Activated T-helper 17 cell treated with anti-CD3 and anti-CD28 coated beads, Interleukin-2, amount 50 U/mL, for 72 hours (primary cell): ENCODE results near the gene MTREX. TPM values are rescaled to one million over a fixed set of nuclear protein-coding genes. Genes with fewer than 3 reads are reported as not detected.

Experiments used
- ATAC-seq: fragments of 150-1000 bp; cut with Tn5 transposase; replicated peaks from 2 replicates; pipeline ENCODE4 v1.10.0; 2021; ENCODE audit warnings: mild to moderate bottlenecking, moderate library complexity
- H3K27ac Mint-ChIP-seq: one replicate; pipeline ENCODE4 v1.8.0; 2022; ENCODE audit warnings: mixed read lengths
- H3K27me3 Mint-ChIP-seq: one replicate; pipeline ENCODE4 v1.8.0; 2022; ENCODE audit warnings: mixed read lengths
- H3K36me3 Mint-ChIP-seq: one replicate; pipeline ENCODE4 v1.8.0; 2022; ENCODE audit warnings: low read depth, mild to moderate bottlenecking, mixed read lengths
- H3K4me1 Mint-ChIP-seq: one replicate; pipeline ENCODE4 v1.8.0; 2022; ENCODE audit warnings: mixed read lengths
- H3K4me3 Mint-ChIP-seq: one replicate; pipeline ENCODE4 v1.8.0; 2022; ENCODE audit warnings: mild to moderate bottlenecking, mixed read lengths
- H3K9me3 Mint-ChIP-seq: one replicate; pipeline ENCODE4 v1.8.0; 2022; ENCODE audit warnings: mixed read lengths
- total RNA-seq, 2 donors: library from RNA; stranded (reverse); gene quantifications; one replicate each; pipeline ENCODE4 v1.2.3, GENCODE V29; 2022

Gene MTREX
- total RNA-seq: 10 to 100 TPM; 74.1 to 88.5 TPM

- ATAC-seq: peak; percentile 97
- H3K36me3 Mint-ChIP-seq: peaks cover 23% of the 10 kb centered on the region
- no peak within 1 kb of the TSS for H3K4me3 Mint-ChIP-seq
- H3K27ac Mint-ChIP-seq: no peak within 1 kb of the TSS
- H3K9me3 Mint-ChIP-seq: no peaks in the 10 kb centered on the region
- peaks cover 12% of the 10 kb centered on the region for H3K4me1 Mint-ChIP-seq
- H3K27me3 Mint-ChIP-seq: no peaks in the 10 kb centered on the region
Observed at GRCh38 chr5:55307383-55308253, at the start of gene MTREX, which contains the start of gene DHX29. Gene MTREX (plus strand): TSS chr5:55307989. CDS start chr5:55308014, 25 bp downstream. Gene DHX29 (minus strand): TSS chr5:55307694. CDS start chr5:55307573, 121 bp downstream.

- no peak for ATAC-seq
Observed at GRCh38 chr5:55258339-55258738, 49.5 kb upstream of the MTREX start.

GRCh38 chr5:55276771-55277170 lies 31.0 kb upstream of the MTREX start:
- no peaks in the 10 kb centered on the region for H3K4me1 Mint-ChIP-seq
- H3K27ac Mint-ChIP-seq: no peak overlapping the region
- ATAC-seq: no peak
- no peaks in the 10 kb centered on the region for H3K27me3 Mint-ChIP-seq
- peaks cover 98% of the 10 kb centered on the region for H3K36me3 Mint-ChIP-seq
- H3K4me3 Mint-ChIP-seq: no peak overlapping the region
- no peaks in the 10 kb centered on the region for H3K9me3 Mint-ChIP-seq

More at GRCh38 chr5:55258339-55258738, 49.5 kb upstream of the MTREX start:
- H3K27ac Mint-ChIP-seq: no peak overlapping the region
- H3K4me1 Mint-ChIP-seq: no peaks in the 10 kb centered on the region
- H3K36me3 Mint-ChIP-seq: peaks cover 87% of the 10 kb centered on the region
- H3K4me3 Mint-ChIP-seq: no peak overlapping the region
- H3K27me3 Mint-ChIP-seq: no peaks in the 10 kb centered on the region
- H3K9me3 Mint-ChIP-seq: no peaks in the 10 kb centered on the region

- no peak overlapping the region for H3K4me3 Mint-ChIP-seq
- ATAC-seq: no peak
- no peaks in the 10 kb centered on the region for H3K4me1 Mint-ChIP-seq
- peaks cover 97% of the 10 kb centered on the region for H3K36me3 Mint-ChIP-seq
- H3K27ac Mint-ChIP-seq: peak overlapping the region; percentile 46
- no peaks in the 10 kb centered on the region for H3K9me3 Mint-ChIP-seq
- no peaks in the 10 kb centered on the region for H3K27me3 Mint-ChIP-seq
Observed at GRCh38 chr5:55278778-55279177, 29.0 kb upstream of the MTREX start.

GRCh38 chr5:55286411-55286933 lies 21.3 kb upstream of the MTREX start:
- ATAC-seq: no peak
- no peaks in the 10 kb centered on the region for H3K27me3 Mint-ChIP-seq
- H3K27ac Mint-ChIP-seq: no peak overlapping the region
- H3K4me1 Mint-ChIP-seq: no peaks in the 10 kb centered on the region
- H3K4me3 Mint-ChIP-seq: no peak overlapping the region
- H3K9me3 Mint-ChIP-seq: no peaks in the 10 kb centered on the region
- peaks cover 89% of the 10 kb centered on the region for H3K36me3 Mint-ChIP-seq

- Mint-ChIP-seq H3K27me3 (no peaks in the 10 kb centered on the region), H3K4me3 (no peak overlapping the region), H3K27ac (no peak overlapping the region), H3K4me1 (no peaks in the 10 kb centered on the region), H3K36me3 (peaks cover 90% of the 10 kb centered on the region), H3K9me3 (no peaks in the 10 kb centered on the region)
- no peak for ATAC-seq
Observed at GRCh38 chr5:55289808-55290207, 18.0 kb upstream of the MTREX start.

GRCh38 chr5:55290991-55291390 lies 16.8 kb upstream of the MTREX start:
- Mint-ChIP-seq H3K4me1 (no peaks in the 10 kb centered on the region), H3K27me3 (no peaks in the 10 kb centered on the region), H3K27ac (no peak overlapping the region), H3K36me3 (peaks cover 90% of the 10 kb centered on the region), H3K4me3 (no peak overlapping the region), H3K9me3 (no peaks in the 10 kb centered on the region)
- no peak for ATAC-seq

GRCh38 chr5:55294935-55295334 lies 12.9 kb upstream of the MTREX start:
- no peaks in the 10 kb centered on the region for H3K9me3 Mint-ChIP-seq
- H3K4me3 Mint-ChIP-seq: no peak overlapping the region
- H3K27ac Mint-ChIP-seq: no peak overlapping the region
- no peaks in the 10 kb centered on the region for H3K4me1 Mint-ChIP-seq
- ATAC-seq: no peak
- no peaks in the 10 kb centered on the region for H3K27me3 Mint-ChIP-seq
- peaks cover 87% of the 10 kb centered on the region for H3K36me3 Mint-ChIP-seq

GRCh38 chr5:55300890-55301289 lies 6.9 kb upstream of the MTREX start:
- Mint-ChIP-seq H3K27ac (no peak overlapping the region), H3K27me3 (no peaks in the 10 kb centered on the region), H3K36me3 (peaks cover 44% of the 10 kb centered on the region), H3K9me3 (no peaks in the 10 kb centered on the region), H3K4me3 (no peak overlapping the region), H3K4me1 (peaks cover 4% of the 10 kb centered on the region)
- no peak for ATAC-seq

GRCh38 chr5:55303238-55303690 lies 4.5 kb upstream of the MTREX start:
- H3K36me3 Mint-ChIP-seq: peaks cover 20% of the 10 kb centered on the region
- no peak for ATAC-seq
- no peak overlapping the region for H3K27ac Mint-ChIP-seq
- H3K9me3 Mint-ChIP-seq: no peaks in the 10 kb centered on the region
- H3K4me1 Mint-ChIP-seq: peaks cover 4% of the 10 kb centered on the region
- H3K27me3 Mint-ChIP-seq: no peaks in the 10 kb centered on the region
- no peak overlapping the region for H3K4me3 Mint-ChIP-seq

GRCh38 chr5:55304584-55304983 lies 3.2 kb upstream of the MTREX start:
- ATAC-seq: no peak
- H3K4me1 Mint-ChIP-seq: peaks cover 4% of the 10 kb centered on the region
- no peaks in the 10 kb centered on the region for H3K27me3 Mint-ChIP-seq
- H3K4me3 Mint-ChIP-seq: no peak overlapping the region
- H3K9me3 Mint-ChIP-seq: no peaks in the 10 kb centered on the region
- H3K36me3 Mint-ChIP-seq: peaks cover 15% of the 10 kb centered on the region
- no peak overlapping the region for H3K27ac Mint-ChIP-seq

- H3K9me3 Mint-ChIP-seq: no peaks in the 10 kb centered on the region
Observed at GRCh38 chr5:55305345-55305744, 2.4 kb upstream of the MTREX start.

GRCh38 chr5:55306641-55307382 lies 977 bp upstream of the MTREX start:
- H3K27me3 Mint-ChIP-seq: no peaks in the 10 kb centered on the region
- no peak for ATAC-seq
- peaks cover 10% of the 10 kb centered on the region for H3K4me1 Mint-ChIP-seq
- H3K36me3 Mint-ChIP-seq: peaks cover 26% of the 10 kb centered on the region
- H3K4me3 Mint-ChIP-seq: no peak overlapping the region
- no peak overlapping the region for H3K27ac Mint-ChIP-seq
- H3K9me3 Mint-ChIP-seq: no peaks in the 10 kb centered on the region

More at GRCh38 chr5:55305345-55305744, 2.4 kb upstream of the MTREX start:
- H3K27ac Mint-ChIP-seq: no peak overlapping the region
- H3K27me3 Mint-ChIP-seq: no peaks in the 10 kb centered on the region
- peaks cover 18% of the 10 kb centered on the region for H3K36me3 Mint-ChIP-seq
- H3K4me1 Mint-ChIP-seq: peaks cover 4% of the 10 kb centered on the region
- H3K4me3 Mint-ChIP-seq: no peak overlapping the region
- no peak for ATAC-seq

- Mint-ChIP-seq H3K36me3 (peaks cover 21% of the 10 kb centered on the region), H3K4me3 (no peak overlapping the region), H3K4me1 (peaks cover 10% of the 10 kb centered on the region), H3K27ac (no peak overlapping the region), H3K9me3 (no peaks in the 10 kb centered on the region), H3K27me3 (no peaks in the 10 kb centered on the region)
- peak; percentile 19 for ATAC-seq
Observed at GRCh38 chr5:55308254-55308836, 556 bp downstream of the MTREX start.
